ENCODE measurements around the gene XRCC3.

Gene XRCC3

GRCh38 chr14:103696466-103697071 is 18.7 kb downstream of the XRCC3 start:
- ChIA-PET POLR2A (ENCODE audit: low non-redundant PET) (no interaction called here), CTCF (no interaction called here)
- no peak for TF ChIP-seq CTCF (conservative IDR thresholded peaks at IDR 0.05; ENCODE audit: low read depth)
- DNase-seq (ENCODE audit: low spot score) = no peak
- H3K27ac ChIP-seq = peak overlapping the region; percentile 99

DNA sequence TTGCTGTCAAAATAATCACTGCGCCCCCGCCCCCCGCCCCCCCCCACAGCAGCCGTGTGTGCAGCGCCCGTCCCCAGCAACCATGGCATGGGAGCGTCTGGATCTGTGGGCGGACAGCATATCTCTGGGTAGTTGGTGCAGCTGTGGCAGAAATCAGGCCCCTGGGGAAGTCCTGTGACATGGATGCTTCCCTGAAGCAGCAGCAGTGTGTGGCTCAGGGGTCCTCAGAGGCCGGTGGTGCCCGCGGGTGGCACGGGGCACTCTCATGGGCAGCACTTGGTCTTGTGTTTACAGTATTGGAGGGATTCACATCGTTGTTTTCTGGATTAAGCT is 19.2 kb downstream of the XRCC3 start:
- H3K27ac ChIP-seq = peak overlapping the region; percentile 99
- CTCF ChIA-PET = interaction anchor here (0.5 kb wide), 1 partner anchor 1102 kb away, joined by 7 read pairs; no protein-coding TSS in a partner anchor
- POLR2A ChIA-PET (ENCODE audit: low non-redundant PET) = no interaction called here
- no peak for DNase-seq (ENCODE audit: low spot score)
- TF ChIP-seq CTCF (conservative IDR thresholded peaks at IDR 0.05; ENCODE audit: low read depth) = no peak

GRCh38 chr14:103695296-103696069 is 19.8 kb downstream of the XRCC3 start:
- ChIA-PET POLR2A (ENCODE audit: low non-redundant PET) (no interaction called here), CTCF (interaction anchor here (0.5 to 0.6 kb wide), 2 partner anchors 222 to 1101 kb away, joined by 3 to 7 read pairs; no protein-coding TSS in a partner anchor)
- TF ChIP-seq CTCF (conservative IDR thresholded peaks at IDR 0.05; ENCODE audit: low read depth) = no peak
- no peak for DNase-seq (ENCODE audit: low spot score)
- H3K27ac ChIP-seq = peak overlapping the region; percentile 99

- POLR2A ChIA-PET (ENCODE audit: low non-redundant PET) = no interaction called here
- CTCF ChIA-PET = interaction anchor here (0.6 to 1.1 kb wide), 2 partner anchors 12 to 223 kb away, joined by 3 to 5 read pairs; no protein-coding TSS in a partner anchor
- no peak for DNase-seq (ENCODE audit: low spot score)
- peak overlapping the region; percentile 91 for H3K27ac ChIP-seq
- TF ChIP-seq CTCF (conservative IDR thresholded peaks at IDR 0.05; ENCODE audit: low read depth) = no peak
These were observed 20.7 kb downstream of the XRCC3 start for GRCh38 chr14:103694572-103695026.

GRCh38 chr14:103693515-103693914 is 21.7 kb downstream of the XRCC3 start:
- H3K27ac ChIP-seq = peak overlapping the region; percentile 91
- peak; percentile 75 for DNase-seq (ENCODE audit: low spot score)
- ChIA-PET CTCF (interaction anchor here (0.6 to 1.1 kb wide), 3 partner anchors 13 to 120 kb away, joined by 3 to 5 read pairs (median 4); no protein-coding TSS in a partner anchor), POLR2A (ENCODE audit: low non-redundant PET) (no interaction called here)
- no peak for TF ChIP-seq CTCF (conservative IDR thresholded peaks at IDR 0.05; ENCODE audit: low read depth)

- ChIA-PET POLR2A (ENCODE audit: low non-redundant PET) (no interaction called here), CTCF (interaction anchor here (0.6 to 1.1 kb wide), 2 partner anchors 17 to 119 kb away, joined by 3 to 4 read pairs; no protein-coding TSS in a partner anchor)
- TF ChIP-seq CTCF (conservative IDR thresholded peaks at IDR 0.05; ENCODE audit: low read depth) = no peak
- H3K27ac ChIP-seq = peak overlapping the region; percentile 91
- DNase-seq (ENCODE audit: low spot score) = no peak
These were observed 22.4 kb downstream of the XRCC3 start for GRCh38 chr14:103692871-103693270.
